GM18517 (cell line): ENCODE measurements around the gene TRIM23.
"Not testable (repeated sequence)": the region's sequence is repeated elsewhere in the genome, so short reads cannot be mapped to it uniquely, and the experiment has no call there.

ENCODE experiments used
- ATAC-seq: cut with Tn5 transposase; IDR thresholded peaks from one replicate; pipeline ENCODE4 v1.9.1; 2021; ENCODE audit warnings: mild to moderate bottlenecking, moderate library complexity; ENCODE audit not compliant: unreplicated experiment

Gene TRIM23

DNA sequence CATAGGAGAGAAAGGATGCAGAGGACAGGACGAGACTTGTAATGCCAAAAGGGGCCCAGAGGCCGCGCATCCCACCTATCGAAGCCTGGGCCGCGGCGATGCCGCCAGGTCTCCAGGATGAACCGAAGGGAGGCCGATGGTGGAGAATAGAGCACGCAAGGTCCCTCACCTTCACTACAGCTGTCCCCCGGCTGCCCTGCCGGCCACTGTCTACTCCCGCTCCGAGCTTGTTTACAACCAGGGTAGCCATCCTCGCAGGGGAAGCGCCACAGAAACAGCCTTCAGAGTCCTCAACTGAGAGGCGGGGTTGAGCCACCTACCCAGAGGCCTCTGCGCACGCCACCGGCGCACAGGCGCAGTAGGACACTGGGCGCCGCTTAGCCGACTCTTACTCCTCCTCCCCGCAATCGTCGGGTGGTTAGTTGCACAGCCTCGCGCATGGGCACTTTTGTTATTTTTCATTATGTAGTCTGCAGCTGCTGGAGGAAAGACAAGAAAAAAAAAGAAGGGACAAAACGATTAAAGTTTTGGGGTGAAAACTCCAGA lies at the start of gene TRIM23:
Gene TRIM23, minus strand, starts transcription at position 309 of the 546 bp plus-strand sequence. Its CDS starts 59 bp downstream, at position 250.
- ATAC-seq = peak; percentile 87

GRCh38 chr5:65672796-65673195 lies 48.7 kb upstream of the TRIM23 start:
- ATAC-seq = no peak

DNA sequence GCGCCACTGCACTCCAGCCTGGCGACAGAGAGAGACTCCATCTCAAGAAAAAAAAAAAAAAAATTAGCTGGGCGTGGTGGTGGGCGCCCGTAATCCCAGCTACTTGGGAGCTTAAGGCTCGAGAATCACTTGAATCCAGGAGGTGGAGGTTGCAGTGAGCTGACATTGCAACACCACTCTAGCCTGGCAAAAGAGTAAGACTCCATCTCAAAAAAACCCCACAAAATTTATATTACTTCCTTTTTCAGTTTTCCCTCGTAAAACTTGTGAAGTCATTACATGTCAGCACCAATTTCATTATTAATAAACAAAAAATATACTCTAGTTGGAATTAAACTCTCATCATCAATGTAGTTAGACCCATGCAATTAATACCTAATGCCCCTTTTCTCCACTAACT lies 44.6 kb upstream of the TRIM23 start:
- ATAC-seq = no peak

DNA sequence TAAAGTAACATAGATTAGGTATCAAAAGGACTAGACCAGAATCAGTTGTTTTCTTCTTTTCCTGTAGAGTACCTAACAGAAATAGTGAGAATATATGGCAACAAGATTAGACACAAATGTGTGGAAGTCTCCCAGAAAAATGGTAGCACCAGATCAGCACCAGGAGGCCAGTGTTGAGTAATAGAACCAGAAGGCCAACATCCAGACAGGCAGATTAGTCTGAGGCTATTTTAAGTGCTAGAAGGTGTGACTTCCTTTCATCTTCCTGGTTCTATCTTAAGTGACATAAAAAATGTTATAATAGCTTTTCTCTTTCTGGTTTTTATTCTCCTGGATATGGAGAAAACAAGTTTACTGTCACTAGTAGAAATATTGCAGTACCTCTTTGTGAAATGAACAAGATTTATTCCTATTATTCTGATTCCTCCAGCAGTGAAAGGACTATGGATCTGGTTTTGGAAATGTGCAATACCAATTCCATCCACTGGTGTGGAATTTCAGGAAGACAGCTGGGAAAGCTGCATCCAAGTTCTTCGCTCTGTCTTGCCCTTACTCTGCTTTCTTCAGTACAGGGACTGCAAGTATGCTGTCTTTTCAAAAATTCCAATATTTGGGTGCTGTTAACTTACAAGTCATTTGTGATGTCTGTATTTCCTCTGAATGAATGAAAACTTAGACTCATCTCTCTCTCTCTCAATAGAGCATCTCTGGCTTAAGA lies 39.8 kb upstream of the TRIM23 start:
- ATAC-seq = no peak

DNA sequence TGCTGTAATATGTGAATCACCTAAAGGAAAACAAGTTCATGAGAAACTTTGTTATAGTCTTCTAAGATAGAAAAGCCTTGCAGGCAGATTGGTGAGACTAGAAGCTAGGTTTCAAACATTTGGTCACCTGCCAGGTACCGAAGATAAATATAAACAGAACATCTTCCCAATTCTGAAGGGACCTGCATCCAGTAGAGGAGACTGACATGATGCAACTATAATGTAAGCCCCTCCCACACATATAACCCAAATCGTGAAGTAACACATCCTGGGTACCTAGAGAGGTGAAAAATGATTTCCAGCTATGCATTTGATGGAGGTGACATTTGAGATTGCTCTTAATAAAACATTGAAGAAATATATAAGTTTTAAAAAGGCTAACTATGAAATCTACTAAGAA lies 30.6 kb upstream of the TRIM23 start:
- no peak for ATAC-seq

DNA sequence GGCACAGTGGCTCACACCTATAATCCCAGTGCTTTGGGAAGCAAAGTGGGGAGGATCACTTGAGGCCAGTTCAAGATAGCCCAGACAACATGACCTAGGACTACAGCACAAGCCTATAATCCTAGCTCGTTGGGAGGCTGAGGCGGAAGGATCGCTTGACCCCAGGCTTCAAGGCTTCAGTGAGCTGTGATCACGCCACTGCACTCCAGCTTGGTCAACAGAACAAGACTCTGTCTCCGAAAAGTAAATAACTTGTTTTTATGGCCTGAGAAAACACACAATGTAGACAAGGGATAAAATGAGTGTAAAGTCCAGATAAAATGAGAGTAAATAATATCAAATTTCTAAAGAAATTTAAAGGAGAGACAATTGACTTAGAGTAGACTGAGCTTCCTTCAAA lies 27.0 kb upstream of the TRIM23 start:
- no peak for ATAC-seq

DNA sequence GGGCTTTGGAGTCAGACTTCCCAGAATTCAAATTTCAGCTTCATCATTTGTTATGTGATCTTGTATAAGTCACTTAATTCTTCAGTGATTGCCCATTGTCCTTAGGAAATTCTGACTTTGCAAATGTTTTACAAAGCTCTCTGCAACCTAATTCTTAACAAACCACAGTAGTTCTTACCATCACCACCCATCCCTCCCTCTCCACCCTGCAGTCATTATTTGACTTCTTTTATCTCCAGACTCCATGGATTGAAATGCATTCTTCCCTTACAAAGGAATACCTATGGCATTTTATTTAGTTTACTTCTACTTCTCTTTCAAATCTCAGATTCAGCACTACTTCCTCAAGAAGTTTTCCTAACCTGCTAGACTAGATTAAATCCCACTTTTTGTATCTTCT lies 23.8 kb upstream of the TRIM23 start:
- no peak for ATAC-seq

DNA sequence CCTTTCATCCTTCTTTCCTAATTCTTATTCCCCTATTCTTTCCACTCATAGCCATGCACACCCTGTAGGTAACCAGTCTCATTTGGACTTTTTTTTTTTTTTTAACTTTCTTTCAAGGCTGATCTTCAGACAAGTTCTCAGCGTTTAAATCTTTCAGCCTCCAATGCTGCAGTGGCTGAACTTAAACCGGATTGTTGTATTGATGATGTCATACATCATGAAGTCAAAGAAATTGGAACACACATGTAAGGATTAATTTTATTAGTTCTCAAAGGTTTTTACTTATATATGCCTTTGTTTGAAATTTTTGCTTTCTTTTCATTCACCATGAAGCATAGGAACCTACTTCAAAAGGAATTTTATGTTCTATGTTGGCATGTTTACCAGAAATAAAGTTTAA lies 22.8 kb upstream of the TRIM23 start:
- no peak for ATAC-seq

DNA sequence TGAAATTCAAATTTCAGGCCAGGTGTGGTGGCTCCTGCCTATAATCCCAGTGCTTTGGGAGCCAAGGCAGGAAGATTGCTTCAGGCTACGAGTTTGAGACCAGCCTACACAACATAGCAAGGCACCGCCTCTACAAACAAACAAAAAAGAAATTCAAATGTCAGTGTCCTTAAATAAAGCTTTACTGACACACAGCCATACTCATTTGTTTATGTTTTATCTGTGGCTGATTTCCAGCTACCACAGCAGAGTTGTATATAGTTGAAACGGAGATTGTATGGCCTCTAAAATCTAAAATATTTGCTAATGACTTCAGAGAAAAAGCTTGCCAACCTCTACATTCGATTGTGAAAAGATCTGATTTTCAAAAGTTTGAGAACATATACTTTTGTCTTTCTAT lies 16.1 kb upstream of the TRIM23 start:
- no peak for ATAC-seq

DNA sequence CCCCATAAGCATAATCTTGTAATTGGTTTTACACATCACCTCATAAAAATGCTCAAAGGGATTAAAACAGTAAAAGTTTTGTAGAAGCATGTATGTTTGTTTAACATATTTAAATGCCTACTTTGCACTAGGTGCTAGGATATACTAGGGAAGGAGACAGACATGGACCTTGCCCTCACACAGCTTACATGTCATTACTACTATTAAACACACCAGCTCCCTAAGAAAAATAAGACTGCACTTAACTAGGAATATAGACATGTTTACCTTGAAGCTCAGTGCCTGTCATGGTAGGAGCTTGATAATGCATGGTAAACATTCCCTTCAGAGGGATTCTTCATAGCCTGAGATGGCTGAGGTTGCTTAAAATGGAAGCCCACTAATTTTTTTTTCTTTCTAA lies 6.8 kb upstream of the TRIM23 start:
- ATAC-seq = no peak

GRCh38 chr5:65625743-65626142 lies 1.6 kb upstream of the TRIM23 start:
- ATAC-seq = no peak

- peak; percentile 78 for ATAC-seq
Measured at GRCh38 chr5:65624571-65625555, 730 bp upstream of the TRIM23 start, which contains the start of the genes SHLD3 and TRAPPC13. SHLD3 (plus strand) TSS chr5:65625027; CDS start chr5:65629588, 4,561 bp downstream. TRAPPC13 (plus strand) TSS chr5:65625027; CDS start chr5:65625061, 34 bp downstream.

DNA sequence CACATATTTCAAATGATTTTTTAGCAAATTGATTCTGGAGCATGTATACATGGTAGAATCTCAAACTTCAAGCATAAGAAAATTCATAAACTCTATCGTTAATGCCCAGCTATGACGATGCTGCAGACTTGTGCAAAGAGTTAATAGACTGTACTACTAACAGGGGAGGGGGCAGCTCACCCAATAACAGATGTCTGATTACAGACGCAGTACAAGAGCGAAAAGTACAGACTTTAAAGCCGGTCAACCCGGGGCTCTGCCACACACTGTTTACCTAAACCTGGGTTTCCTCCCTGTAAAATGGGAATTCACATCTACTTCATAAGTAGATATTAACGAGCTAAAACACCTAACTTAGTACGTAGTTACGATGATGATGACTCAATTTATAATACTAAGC lies 651 bp downstream of the TRIM23 start:
- no peak for ATAC-seq

GRCh38 chr5:65621961-65622360 lies 2.2 kb downstream of the TRIM23 start:
- not testable (repeated sequence) for ATAC-seq

DNA sequence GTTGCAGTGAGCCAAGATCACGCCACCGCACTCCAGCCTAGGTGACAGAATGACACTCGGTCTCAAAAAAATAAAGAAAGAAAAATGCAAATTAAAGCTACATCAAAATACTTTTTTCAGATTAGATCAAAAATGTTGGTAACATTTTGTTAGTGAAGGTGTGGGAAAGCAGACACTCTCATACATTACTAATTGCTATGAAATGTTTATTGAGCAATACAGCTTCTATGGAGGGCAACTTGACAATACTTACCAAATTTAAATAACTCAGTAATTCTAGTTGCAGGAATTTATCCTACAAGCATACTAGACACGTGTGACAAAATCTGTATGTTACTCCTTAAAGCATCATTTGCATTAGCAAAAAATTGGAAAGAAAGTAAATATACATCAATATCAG lies 4.1 kb downstream of the TRIM23 start:
- ATAC-seq = no peak

DNA sequence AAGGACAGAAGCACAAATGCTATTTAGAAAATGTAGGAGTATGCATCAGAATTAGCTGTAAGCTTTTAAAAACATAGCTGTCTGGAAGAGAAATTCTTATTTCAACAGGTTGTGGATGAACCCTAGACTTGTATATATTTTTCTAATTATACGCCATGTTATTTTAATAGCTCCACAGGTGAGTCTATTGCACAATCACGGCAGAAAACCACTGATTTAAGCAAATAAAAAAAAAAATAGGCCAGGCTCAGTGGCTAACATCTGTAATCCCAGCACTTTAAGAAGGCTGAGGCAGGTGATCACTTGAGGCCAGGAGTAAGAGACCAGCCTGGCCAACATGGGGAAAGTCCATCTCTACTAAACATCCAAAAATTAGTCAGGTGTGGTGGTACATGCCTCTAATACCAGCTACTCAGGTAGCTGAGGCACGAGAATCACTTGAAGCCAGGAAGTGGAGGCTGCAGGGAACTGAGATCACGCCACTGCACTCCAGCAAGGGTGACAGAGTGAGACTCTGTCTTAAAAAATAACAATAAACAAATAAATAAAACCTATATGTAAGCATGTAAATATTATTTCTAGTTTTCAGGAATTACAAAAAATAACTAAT lies 11.7 kb downstream of the TRIM23 start:
- ATAC-seq = no peak

DNA sequence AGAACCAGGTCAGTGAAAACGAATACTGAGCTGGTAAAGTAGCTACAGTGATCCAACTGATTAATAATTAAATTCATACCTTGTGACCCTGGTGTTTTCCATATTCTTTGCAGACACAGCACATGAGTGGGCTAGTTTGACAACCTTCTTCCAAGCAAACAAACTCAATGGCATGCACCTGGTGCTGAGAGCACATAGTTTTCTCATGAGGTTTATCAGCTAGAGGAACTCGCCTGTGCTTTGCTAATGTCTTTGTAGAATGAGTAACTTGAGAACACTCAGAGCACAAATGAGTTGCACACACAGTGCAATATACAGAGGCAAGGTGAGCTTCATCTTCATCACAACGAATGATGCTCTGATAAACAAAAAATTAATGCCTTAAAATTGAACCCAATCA lies 12.6 kb downstream of the TRIM23 start:
- no peak for ATAC-seq

DNA sequence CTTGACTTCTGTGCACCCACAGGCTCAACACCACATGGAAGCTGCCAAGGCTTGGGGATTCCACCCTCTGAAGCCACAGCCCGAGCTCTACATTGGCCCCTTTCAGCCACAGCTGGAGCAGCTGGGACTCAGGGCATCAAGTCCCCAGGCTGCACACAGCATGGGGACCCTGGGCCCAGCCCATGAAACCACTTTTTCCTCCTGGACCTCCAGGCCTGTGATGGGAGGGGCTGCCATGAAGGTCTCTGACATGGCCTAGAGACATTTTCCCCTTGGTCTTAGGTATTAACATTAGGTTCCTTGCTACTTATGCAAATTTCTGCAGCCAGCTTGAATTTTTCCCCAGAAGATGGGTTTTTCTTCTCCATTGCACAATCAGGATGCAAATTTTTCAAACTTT lies 22.4 kb downstream of the TRIM23 start:
- not testable (repeated sequence) for ATAC-seq

DNA sequence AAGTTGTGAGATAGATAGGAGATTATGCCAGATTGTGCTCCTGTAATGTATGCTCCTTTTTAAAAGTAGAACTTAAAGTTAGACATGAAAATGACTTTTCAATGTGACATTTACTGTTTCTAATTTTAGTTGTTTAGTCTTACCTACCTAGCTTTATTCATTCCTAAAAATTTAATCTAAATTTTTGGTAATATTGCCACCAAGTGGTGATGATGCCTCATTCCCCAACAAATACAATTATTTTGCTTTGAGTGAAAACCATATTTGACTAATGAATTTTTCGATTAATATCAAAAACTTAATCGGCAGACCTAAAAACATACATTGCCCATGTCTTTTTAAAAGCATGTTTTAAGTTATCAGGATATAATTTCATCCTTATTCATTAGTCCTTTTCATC lies 35.4 kb downstream of the TRIM23 start:
- ATAC-seq = no peak

GRCh38 chr5:65577141-65577540 lies 47.0 kb downstream of the TRIM23 start:
- ATAC-seq = no peak

- ATAC-seq = no peak
Measured at GRCh38 chr5:65570598-65571226, 53.4 kb downstream of the TRIM23 start.
